Activated T-helper 1 cell treated with anti-CD3 and anti-CD28 coated beads, Interleukin-12 subunit alpha, Interleukin-12 subunit beta, Interleukin-2, Interleukin-4 antibody, amounts not matched to agents 30 ng/mL and 10 ng/mL and 1 ng/mL, durations not matched to agents 14 hours and 24 hours and 36 hours (primary cell): ENCODE results near the gene TIMM50. TPM values are rescaled to one million over a fixed set of nuclear protein-coding genes. Genes with fewer than 3 reads are reported as not detected.
A peak's percentile ranks its signal among the peaks of the same experiment; 100 is the strongest.
"Not testable (repeated sequence)": the region's sequence is repeated elsewhere in the genome, so short reads cannot be mapped to it uniquely, and the experiment has no call there.

ENCODE experiments used
- DNase-seq: peaks from one replicate; pipeline ENCODE4 v3.0.0; 2021; ENCODE audit warnings: low spot score
- H3K27ac Mint-ChIP-seq: one replicate; pipeline ENCODE4 v1.8.0; 2021; ENCODE audit warnings: mild to moderate bottlenecking, mixed read lengths
- H3K27me3 Mint-ChIP-seq: one replicate; pipeline ENCODE4 v1.8.0; 2022; ENCODE audit warnings: mild to moderate bottlenecking, moderate library complexity, mixed read lengths; ENCODE audit not compliant: insufficient read depth
- H3K36me3 Mint-ChIP-seq: one replicate; pipeline ENCODE4 v1.8.0; 2021; ENCODE audit warnings: low read depth, mixed read lengths
- H3K4me1 Mint-ChIP-seq: one replicate; pipeline ENCODE4 v1.8.0; 2021; ENCODE audit warnings: low read depth, mixed read lengths
- H3K4me3 Mint-ChIP-seq: one replicate; pipeline ENCODE4 v1.8.0; 2021; ENCODE audit warnings: mild to moderate bottlenecking, moderate library complexity, mixed read lengths
- H3K9me3 Mint-ChIP-seq: one replicate; pipeline ENCODE4 v1.8.0; 2021; ENCODE audit warnings: mixed read lengths
- intact Hi-C: fragments of 100-400 bp; cut with micrococcal nuclease; formaldehyde crosslinking; loops from one replicate; pipeline ENCODE4 v1.15.1; 2024
- total RNA-seq: library from RNA; stranded (reverse); gene quantifications from 2 replicates; pipeline ENCODE4 v1.2.3, GENCODE V29; 2022

The TIMM50 gene
- total RNA-seq, 1 donor from 2014 or later, result 127 TPM

GRCh38 chr19:39472746-39473442 lies 7.7 kb upstream of the TIMM50 start:
- Mint-ChIP-seq H3K9me3 (no peaks in the 10 kb centered on the region), H3K36me3 (peaks cover 56% of the 10 kb centered on the region), H3K4me3 (no peak overlapping the region), H3K27me3 (no peaks in the 10 kb centered on the region), H3K27ac (no peak overlapping the region), H3K4me1 (peaks cover 24% of the 10 kb centered on the region)
- no peak for DNase-seq
- intact Hi-C loops, result no loop called here

DNA sequence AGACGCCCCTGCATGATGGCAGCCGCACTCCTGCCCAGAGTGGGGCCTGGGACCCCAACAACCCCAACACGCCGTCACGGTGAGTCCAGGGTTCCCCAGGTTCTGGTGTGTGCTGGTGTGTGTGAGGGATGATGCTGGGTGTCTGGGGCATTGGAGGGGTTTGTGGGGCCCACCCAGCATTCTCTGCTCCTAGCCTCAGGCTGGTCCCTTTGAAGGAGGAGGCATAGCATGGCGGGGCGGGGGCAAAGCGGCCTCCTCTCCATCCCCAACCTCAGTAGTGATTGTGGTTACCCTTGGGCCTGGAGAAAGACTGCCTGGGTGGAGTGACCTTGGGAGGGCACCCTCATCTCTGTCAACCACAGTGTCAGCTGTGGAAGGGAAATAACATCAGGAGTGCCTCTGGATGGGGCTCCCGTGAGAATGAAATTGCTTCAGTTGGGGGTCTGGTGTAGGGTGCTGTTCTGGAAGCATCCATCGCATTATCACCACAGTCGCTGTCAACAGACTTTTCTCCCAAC lies 7.1 kb upstream of the TIMM50 start:
- Mint-ChIP-seq H3K9me3 (no peaks in the 10 kb centered on the region), H3K4me1 (peaks cover 24% of the 10 kb centered on the region), H3K36me3 (peaks cover 51% of the 10 kb centered on the region), H3K4me3 (no peak overlapping the region), H3K27ac (no peak overlapping the region), H3K27me3 (no peaks in the 10 kb centered on the region)
- intact Hi-C loops, result no loop called here
- DNase-seq, result no peak

GRCh38 chr19:39474139-39474620 lies 6.5 kb upstream of the TIMM50 start:
- H3K4me3 Mint-ChIP-seq, result no peak overlapping the region
- peak; percentile 57 for DNase-seq
- H3K27ac Mint-ChIP-seq, result peak overlapping the region; percentile 53
- H3K4me1 Mint-ChIP-seq, result peaks cover 24% of the 10 kb centered on the region
- H3K27me3 Mint-ChIP-seq, result no peaks in the 10 kb centered on the region
- intact Hi-C loops, result loop anchor here (1.0 kb wide), 1 partner anchor 58 kb away; the partner anchor contains the start of gene EID2B
- no peaks in the 10 kb centered on the region for H3K9me3 Mint-ChIP-seq
- peaks cover 44% of the 10 kb centered on the region for H3K36me3 Mint-ChIP-seq

DNA sequence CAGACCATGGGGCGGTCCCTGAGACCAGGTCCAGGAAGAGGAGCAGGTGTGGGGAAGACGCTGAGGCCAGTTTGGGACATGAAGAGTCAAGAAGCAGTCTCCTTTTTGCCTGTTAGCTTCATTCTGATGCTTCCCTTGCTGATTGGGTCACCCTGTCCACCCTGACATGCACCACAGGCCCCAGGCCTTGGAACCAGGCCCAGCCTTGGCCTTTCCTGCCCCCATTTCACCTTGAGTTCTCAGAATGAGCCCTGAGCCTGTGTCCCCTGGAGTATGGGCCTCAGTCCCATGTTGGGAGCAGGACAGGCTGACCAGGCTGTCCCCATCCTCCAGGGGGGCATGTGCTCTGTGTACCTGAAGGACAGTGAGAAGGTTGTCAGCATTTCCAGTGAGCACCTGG lies 4.9 kb upstream of the TIMM50 start:
- peaks cover 26% of the 10 kb centered on the region for H3K4me1 Mint-ChIP-seq
- peaks cover 30% of the 10 kb centered on the region for H3K36me3 Mint-ChIP-seq
- intact Hi-C loops, result no loop called here
- H3K4me3 Mint-ChIP-seq, result no peak overlapping the region
- no peaks in the 10 kb centered on the region for H3K27me3 Mint-ChIP-seq
- H3K27ac Mint-ChIP-seq, result no peak overlapping the region
- no peak for DNase-seq
- H3K9me3 Mint-ChIP-seq, result no peaks in the 10 kb centered on the region

- peaks cover 24% of the 10 kb centered on the region for H3K36me3 Mint-ChIP-seq
- H3K27ac Mint-ChIP-seq, result peak overlapping the region; percentile 94
- peak overlapping the region; percentile 95 for H3K4me3 Mint-ChIP-seq
- peaks cover 28% of the 10 kb centered on the region for H3K4me1 Mint-ChIP-seq
- H3K9me3 Mint-ChIP-seq, DNase-seq, H3K27me3 Mint-ChIP-seq, intact Hi-C loops: not testable (repeated sequence)
These were observed 1.3 kb upstream of the TIMM50 start for GRCh38 chr19:39479319-39479801.

DNA sequence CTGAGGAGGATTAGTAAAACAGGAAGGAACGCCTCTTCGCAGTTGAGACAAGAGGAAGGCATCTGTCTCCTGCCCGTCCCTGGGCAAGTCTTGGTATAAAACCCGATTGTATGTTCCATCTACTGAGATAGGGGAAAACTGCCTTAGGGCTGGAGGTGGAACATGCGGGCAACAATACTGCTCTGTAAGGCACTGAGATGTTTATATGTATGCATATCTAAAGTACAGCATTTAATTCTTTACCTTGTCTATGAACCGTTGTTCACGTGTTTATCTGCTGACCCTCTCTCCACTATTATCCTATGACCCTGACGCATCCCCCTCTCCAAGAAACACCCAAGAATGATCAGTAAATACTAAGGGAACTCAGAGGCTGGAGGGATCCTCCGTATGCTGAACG lies 722 bp upstream of the TIMM50 start:
- H3K36me3 Mint-ChIP-seq, result peaks cover 19% of the 10 kb centered on the region
- intact Hi-C loops, result loop anchor here (1.0 to 2.0 kb wide), 7 partner anchors 19 to 199 kb away; partner anchors contain the start of genes DLL3, EID2B, PLEKHG2 and SUPT5H
- H3K4me3 Mint-ChIP-seq, result peak overlapping the region; percentile 95
- DNase-seq, result no peak
- H3K27ac Mint-ChIP-seq, result peak overlapping the region; percentile 94
- peaks cover 28% of the 10 kb centered on the region for H3K4me1 Mint-ChIP-seq
- H3K27me3 Mint-ChIP-seq, result no peaks in the 10 kb centered on the region
- no peaks in the 10 kb centered on the region for H3K9me3 Mint-ChIP-seq

DNA sequence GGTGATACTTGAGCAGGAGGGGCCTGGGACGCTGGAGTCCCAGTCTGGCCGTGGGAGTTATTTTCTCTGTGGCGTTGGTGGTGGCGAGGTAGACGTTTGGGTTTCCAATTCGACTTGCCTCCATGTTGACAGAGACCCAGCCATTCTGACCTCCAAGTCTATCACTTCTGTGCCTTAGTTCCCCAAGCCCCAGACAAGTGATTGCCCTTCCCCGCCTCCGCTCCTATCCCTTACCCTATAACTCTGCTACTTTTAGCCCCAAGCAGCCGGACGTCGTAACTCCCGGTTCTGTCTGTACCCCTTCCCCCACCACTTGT lies 549 bp downstream of the TIMM50 start:
- intact Hi-C loops, result loop anchor here (1.0 to 2.0 kb wide), 4 partner anchors 18 to 312 kb away; partner anchors contain the start of gene DLL3
- Mint-ChIP-seq H3K36me3 (peaks cover 18% of the 10 kb centered on the region), H3K27ac (peak overlapping the region; percentile 94), H3K4me1 (peaks cover 28% of the 10 kb centered on the region), H3K4me3 (peak overlapping the region; percentile 95), H3K9me3 (no peaks in the 10 kb centered on the region), H3K27me3 (no peaks in the 10 kb centered on the region)
- no peak for DNase-seq

- intact Hi-C loops, result loop anchor here (1.0 to 2.0 kb wide), 4 partner anchors 17 to 312 kb away; partner anchors contain the start of gene DLL3
- H3K4me3 Mint-ChIP-seq, result peak overlapping the region; percentile 95
- peaks cover 19% of the 10 kb centered on the region for H3K36me3 Mint-ChIP-seq
- no peaks in the 10 kb centered on the region for H3K9me3 Mint-ChIP-seq
- H3K4me1 Mint-ChIP-seq, result peaks cover 28% of the 10 kb centered on the region
- H3K27ac Mint-ChIP-seq, result peak overlapping the region; percentile 94
- DNase-seq, result no peak
- no peaks in the 10 kb centered on the region for H3K27me3 Mint-ChIP-seq
These were observed 1.0 kb downstream of the TIMM50 start for GRCh38 chr19:39481676-39482075.

DNA sequence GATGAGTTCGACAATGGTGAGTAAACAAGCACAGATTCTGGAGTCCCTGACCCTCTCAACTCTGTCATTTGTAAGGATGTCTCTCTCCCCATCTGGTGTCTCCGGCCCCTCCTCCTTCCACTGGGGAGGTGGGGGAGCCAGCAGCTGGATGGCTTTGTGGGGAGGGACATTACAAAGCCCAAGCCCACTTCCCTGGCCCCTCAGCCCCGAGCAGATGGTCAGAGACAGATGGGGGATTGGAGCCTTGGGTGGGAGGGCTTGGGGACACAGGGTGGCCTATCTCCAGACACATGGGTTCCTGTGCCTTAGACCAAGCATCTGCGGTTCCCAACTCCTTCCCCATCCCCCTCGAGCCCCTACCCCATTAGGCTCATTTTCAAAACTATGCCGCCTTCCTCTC lies 2.5 kb downstream of the TIMM50 start:
- Mint-ChIP-seq H3K36me3 (peaks cover 26% of the 10 kb centered on the region), H3K4me1 (peaks cover 28% of the 10 kb centered on the region), H3K4me3 (peak overlapping the region; percentile 49), H3K27me3 (no peaks in the 10 kb centered on the region), H3K27ac (no peak overlapping the region), H3K9me3 (no peaks in the 10 kb centered on the region)
- DNase-seq, result no peak
- intact Hi-C loops, result no loop called here

GRCh38 chr19:39489756-39490155 lies 9.1 kb downstream of the TIMM50 start:
- intact Hi-C loops, result no loop called here
- Mint-ChIP-seq H3K27me3 (no peaks in the 10 kb centered on the region), H3K36me3 (peaks cover 29% of the 10 kb centered on the region), H3K4me3 (no peak overlapping the region), H3K27ac (no peak overlapping the region), H3K9me3 (no peaks in the 10 kb centered on the region), H3K4me1 (no peaks in the 10 kb centered on the region)
- no peak for DNase-seq

DNA sequence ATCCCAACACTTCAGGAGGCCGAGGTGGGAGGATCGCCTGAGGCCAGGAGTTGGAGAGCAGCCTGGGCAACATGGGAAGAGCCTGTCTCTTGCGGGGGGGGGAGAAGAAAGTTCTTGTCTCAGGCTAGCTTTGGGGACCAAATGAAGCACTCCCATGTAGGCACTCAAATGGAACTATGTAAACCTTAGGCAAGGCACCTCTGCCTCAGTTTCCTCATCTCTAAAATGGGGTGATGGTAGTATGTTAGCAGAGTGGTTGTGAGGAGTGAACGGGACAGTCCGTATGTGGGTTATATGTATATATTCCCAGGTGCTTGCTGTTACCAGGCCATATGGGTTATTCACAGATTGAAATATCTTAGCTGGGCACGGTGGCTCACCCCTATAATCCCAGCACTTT lies 11.6 kb downstream of the TIMM50 start:
- intact Hi-C loops, result no loop called here
- H3K4me1 Mint-ChIP-seq, result no peaks in the 10 kb centered on the region
- DNase-seq, result no peak
- H3K4me3 Mint-ChIP-seq, result no peak overlapping the region
- no peak overlapping the region for H3K27ac Mint-ChIP-seq
- peaks cover 18% of the 10 kb centered on the region for H3K36me3 Mint-ChIP-seq
- H3K9me3 Mint-ChIP-seq, result no peaks in the 10 kb centered on the region
- H3K27me3 Mint-ChIP-seq, result peaks cover 5% of the 10 kb centered on the region

DNA sequence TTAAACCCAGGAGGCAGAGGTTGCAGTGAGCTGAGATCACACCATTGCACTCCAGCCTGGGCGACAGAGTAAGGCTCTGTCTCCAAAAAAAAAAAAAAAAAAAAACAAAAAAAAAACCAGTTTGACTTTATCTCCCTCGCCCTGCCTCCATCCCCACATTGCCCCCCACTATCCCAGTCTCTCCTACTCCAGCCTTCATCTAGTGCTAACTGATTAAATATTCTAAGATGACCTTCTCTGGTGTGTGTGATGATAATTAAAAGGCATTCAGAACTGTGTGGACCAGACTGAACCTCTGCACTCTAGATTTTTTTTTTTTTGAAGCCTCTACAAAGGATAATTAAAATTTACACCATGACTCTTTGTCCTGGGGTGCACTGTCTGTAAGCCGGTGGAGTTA lies 12.2 kb downstream of the TIMM50 start:
- no peak overlapping the region for H3K4me3 Mint-ChIP-seq
- no peaks in the 10 kb centered on the region for H3K9me3 Mint-ChIP-seq
- H3K4me1 Mint-ChIP-seq, result no peaks in the 10 kb centered on the region
- DNase-seq, result no peak
- H3K27ac Mint-ChIP-seq, result no peak overlapping the region
- H3K27me3 Mint-ChIP-seq, result peaks cover 11% of the 10 kb centered on the region
- peaks cover 17% of the 10 kb centered on the region for H3K36me3 Mint-ChIP-seq
- intact Hi-C loops, result no loop called here

- no peak for DNase-seq
- H3K4me1 Mint-ChIP-seq, result peaks cover 11% of the 10 kb centered on the region
- H3K27me3 Mint-ChIP-seq, result peaks cover 24% of the 10 kb centered on the region
- intact Hi-C loops, result no loop called here
- H3K27ac Mint-ChIP-seq, result no peak overlapping the region
- no peak overlapping the region for H3K4me3 Mint-ChIP-seq
- no peaks in the 10 kb centered on the region for H3K9me3 Mint-ChIP-seq
- peaks cover 7% of the 10 kb centered on the region for H3K36me3 Mint-ChIP-seq
These were observed 14.0 kb downstream of the TIMM50 start for GRCh38 chr19:39494661-39495060.
